DMS114 treated with DMSO at 0.1 percent for 48 hours (cell line): ENCODE results near the gene CYSRT1.

ENCODE experiments used
- DNase-seq: peaks from one replicate; lab custom pipeline; 2025; ENCODE audit not compliant: unreplicated experiment; lab: John Stamatoyannopoulos, UW

Gene CYSRT1

GRCh38 chr9:137211532-137211931 lies 13.4 kb upstream of the CYSRT1 start:
- no peak for DNase-seq

GRCh38 chr9:137212520-137212919 lies 12.5 kb upstream of the CYSRT1 start:
- no peak for DNase-seq

GRCh38 chr9:137213160-137214060 lies 11.6 kb upstream of the CYSRT1 start:
- no peak for DNase-seq

GRCh38 chr9:137214620-137215019 lies 10.4 kb upstream of the CYSRT1 start:
- no peak for DNase-seq

GRCh38 chr9:137215196-137215986 lies 9.6 kb upstream of the CYSRT1 start:
- no peak for DNase-seq

- DNase-seq, result no peak
These were observed 8.6 kb upstream of the CYSRT1 start for GRCh38 chr9:137216188-137216965.

- DNase-seq, result no peak
These were observed 7.4 kb upstream of the CYSRT1 start for GRCh38 chr9:137217276-137218211.

GRCh38 chr9:137218212-137218753 lies 6.7 kb upstream of the CYSRT1 start:
- DNase-seq, result no peak

GRCh38 chr9:137218754-137219271 lies 6.2 kb upstream of the CYSRT1 start:
- DNase-seq, result no peak

- no peak for DNase-seq
These were observed 5.1 kb upstream of the CYSRT1 start for GRCh38 chr9:137219757-137220316.

- no peak for DNase-seq
These were observed 4.5 kb upstream of the CYSRT1 start for GRCh38 chr9:137220317-137221094.

GRCh38 chr9:137221095-137221505 lies 3.9 kb upstream of the CYSRT1 start:
- no peak for DNase-seq

- DNase-seq, result no peak
These were observed 3.4 kb upstream of the CYSRT1 start for GRCh38 chr9:137221506-137222111.

- no peak for DNase-seq
These were observed 2.5 kb upstream of the CYSRT1 start, which contains the start of gene RNF208 for GRCh38 chr9:137222190-137223077. Gene RNF208 (minus strand): TSS chr9:137222240. CDS start chr9:137221212, 1,028 bp downstream.

GRCh38 chr9:137223078-137223970 lies 1.6 kb upstream of the CYSRT1 start:
- peak; percentile 84 for DNase-seq

- DNase-seq, result no peak
These were observed 841 bp downstream of the CYSRT1 start for GRCh38 chr9:137225699-137226331.
